ENCODE results near the gene LOXL1. TPM values are rescaled to one million over a fixed set of nuclear protein-coding genes. Genes with fewer than 3 reads are reported as not detected.

Gene LOXL1, protein sequence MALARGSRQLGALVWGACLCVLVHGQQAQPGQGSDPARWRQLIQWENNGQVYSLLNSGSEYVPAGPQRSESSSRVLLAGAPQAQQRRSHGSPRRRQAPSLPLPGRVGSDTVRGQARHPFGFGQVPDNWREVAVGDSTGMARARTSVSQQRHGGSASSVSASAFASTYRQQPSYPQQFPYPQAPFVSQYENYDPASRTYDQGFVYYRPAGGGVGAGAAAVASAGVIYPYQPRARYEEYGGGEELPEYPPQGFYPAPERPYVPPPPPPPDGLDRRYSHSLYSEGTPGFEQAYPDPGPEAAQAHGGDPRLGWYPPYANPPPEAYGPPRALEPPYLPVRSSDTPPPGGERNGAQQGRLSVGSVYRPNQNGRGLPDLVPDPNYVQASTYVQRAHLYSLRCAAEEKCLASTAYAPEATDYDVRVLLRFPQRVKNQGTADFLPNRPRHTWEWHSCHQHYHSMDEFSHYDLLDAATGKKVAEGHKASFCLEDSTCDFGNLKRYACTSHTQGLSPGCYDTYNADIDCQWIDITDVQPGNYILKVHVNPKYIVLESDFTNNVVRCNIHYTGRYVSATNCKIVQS
- 5.3 and 7.2 TPM in 2 replicates for total RNA-seq

DNA sequence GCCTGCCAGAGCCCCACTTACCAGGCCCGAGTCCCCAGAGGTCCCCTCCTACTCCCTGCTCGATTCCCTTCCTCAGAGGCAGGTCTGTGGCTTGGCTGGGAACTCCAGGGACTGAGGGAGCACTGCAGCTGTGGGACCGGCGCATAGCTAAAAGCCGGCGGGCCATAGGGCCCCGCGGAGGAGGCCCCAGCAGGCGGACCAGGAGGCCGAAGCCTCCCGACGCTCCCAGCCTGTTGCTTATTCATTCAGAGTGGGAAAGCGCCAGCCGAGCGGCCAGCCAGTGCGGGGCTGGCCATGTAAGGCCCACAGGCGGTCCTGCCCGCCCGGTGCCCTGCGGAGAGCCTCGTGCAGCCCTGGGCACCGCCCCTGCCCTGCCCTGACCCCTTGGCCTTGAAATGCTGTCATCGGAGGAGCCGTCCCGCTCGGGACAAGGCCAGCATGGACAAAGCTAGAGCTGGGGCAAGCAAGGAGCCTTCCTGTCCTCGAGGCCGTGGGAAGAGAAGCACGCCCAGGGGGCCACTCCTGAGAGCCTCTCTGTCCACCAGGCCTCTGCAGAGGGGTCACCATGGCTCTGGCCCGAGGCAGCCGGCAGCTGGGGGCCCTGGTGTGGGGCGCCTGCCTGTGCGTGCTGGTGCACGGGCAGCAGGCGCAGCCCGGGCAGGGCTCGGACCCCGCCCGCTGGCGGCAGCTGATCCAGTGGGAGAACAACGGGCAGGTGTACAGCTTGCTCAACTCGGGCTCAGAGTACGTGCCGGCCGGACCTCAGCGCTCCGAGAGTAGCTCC, at the start of gene LOXL1:
TSS of gene LOXL1 (plus strand) at position 244 of the 784 bp plus-strand sequence. CDS start at position 566, 322 bp downstream.
- TF ChIP-seq, protein P1, sequence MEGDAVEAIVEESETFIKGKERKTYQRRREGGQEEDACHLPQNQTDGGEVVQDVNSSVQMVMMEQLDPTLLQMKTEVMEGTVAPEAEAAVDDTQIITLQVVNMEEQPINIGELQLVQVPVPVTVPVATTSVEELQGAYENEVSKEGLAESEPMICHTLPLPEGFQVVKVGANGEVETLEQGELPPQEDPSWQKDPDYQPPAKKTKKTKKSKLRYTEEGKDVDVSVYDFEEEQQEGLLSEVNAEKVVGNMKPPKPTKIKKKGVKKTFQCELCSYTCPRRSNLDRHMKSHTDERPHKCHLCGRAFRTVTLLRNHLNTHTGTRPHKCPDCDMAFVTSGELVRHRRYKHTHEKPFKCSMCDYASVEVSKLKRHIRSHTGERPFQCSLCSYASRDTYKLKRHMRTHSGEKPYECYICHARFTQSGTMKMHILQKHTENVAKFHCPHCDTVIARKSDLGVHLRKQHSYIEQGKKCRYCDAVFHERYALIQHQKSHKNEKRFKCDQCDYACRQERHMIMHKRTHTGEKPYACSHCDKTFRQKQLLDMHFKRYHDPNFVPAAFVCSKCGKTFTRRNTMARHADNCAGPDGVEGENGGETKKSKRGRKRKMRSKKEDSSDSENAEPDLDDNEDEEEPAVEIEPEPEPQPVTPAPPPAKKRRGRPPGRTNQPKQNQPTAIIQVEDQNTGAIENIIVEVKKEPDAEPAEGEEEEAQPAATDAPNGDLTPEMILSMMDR (IDR thresholded peaks at IDR 0.05; ENCODE audit: insufficient read depth, low read length, severe bottlenecking) = no peak
- FAIRE-seq (no peak), DNase-seq (ENCODE audit: low read depth) (peak; percentile 53)
- Histone ChIP-seq H3K4me3 (ENCODE audit: low read depth, low read length) (peak within 1 kb of the TSS; percentile 53), H3K36me3 (ENCODE audit: control insufficient read depth, insufficient read depth, low read length) (no peaks in the 10 kb centered on the region), H3K27me3 (ENCODE audit: control insufficient read depth, insufficient read depth, low read length) (no peaks in the 10 kb centered on the region)

DNA sequence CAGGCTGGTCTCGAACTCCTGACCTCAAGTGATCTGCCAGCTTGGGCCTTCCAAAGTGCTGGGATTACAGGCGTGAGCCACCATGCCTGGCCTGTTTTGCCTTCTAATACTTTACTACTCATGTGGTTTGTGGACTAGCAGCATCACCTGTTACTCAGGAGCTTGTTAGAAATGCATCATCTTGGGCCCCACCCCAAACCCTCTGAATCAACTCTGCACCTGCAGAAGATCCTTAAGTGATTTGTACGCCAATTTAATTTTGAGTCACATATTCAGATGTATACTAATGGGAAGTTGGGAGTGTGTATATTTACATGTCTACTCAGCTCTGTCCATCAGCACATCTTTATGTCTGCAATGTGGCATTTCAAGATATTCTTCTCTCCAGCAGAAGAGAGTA, 46.8 kb upstream of the LOXL1 start:
- H3K36me3 ChIP-seq (ENCODE audit: control insufficient read depth, insufficient read depth, low read length) = no peaks in the 10 kb centered on the region
- peak; percentile 81 for FAIRE-seq
- H3K27me3 ChIP-seq (ENCODE audit: control insufficient read depth, insufficient read depth, low read length) = peaks cover 4% of the 10 kb centered on the region
- H3K4me3 ChIP-seq (ENCODE audit: low read depth, low read length) = no peak overlapping the region
- peak; percentile 41 for DNase-seq (ENCODE audit: low read depth)
- TF ChIP-seq, protein P1 (IDR thresholded peaks at IDR 0.05; ENCODE audit: insufficient read depth, low read length, severe bottlenecking) = no peak

DNA sequence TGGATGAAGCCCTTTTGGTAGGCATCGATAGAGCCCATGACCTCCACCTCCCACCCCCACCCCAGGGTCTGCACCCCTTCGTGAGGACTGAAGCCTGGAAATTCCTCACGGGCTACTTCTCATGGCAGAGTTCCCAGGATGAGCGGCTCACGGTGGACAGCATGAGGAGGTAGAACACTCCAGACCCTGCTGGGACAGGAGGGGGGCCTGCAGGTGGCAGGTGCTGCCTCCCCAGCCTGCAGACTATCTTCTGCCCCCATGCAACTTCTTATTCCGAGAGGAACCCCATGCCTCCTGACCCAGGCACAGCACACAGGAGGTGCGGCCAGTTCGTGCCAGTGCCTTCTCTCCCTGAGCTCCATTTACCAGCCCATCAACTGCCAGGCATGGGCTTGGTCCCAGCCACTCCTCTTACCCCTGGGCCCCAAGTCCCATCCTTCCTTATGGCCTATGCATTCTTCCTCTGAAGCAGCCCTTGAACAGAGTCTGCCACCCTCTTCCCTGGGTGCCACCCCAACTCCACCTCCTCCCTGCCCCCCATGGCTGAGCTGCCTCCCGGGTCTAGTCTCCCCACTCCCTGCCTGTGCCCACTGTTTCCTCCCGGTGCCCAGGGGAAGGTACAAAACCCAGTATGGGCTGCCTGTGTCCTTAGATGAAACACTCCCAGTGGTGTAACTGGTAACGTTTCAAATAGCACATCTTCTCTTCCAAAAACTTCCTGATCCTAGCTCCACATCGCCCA, 44.5 kb upstream of the LOXL1 start:
- FAIRE-seq (peak; percentile 13), DNase-seq (ENCODE audit: low read depth) (no peak)
- TF ChIP-seq, protein P1 (IDR thresholded peaks at IDR 0.05; ENCODE audit: insufficient read depth, low read length, severe bottlenecking) = no peak

DNA sequence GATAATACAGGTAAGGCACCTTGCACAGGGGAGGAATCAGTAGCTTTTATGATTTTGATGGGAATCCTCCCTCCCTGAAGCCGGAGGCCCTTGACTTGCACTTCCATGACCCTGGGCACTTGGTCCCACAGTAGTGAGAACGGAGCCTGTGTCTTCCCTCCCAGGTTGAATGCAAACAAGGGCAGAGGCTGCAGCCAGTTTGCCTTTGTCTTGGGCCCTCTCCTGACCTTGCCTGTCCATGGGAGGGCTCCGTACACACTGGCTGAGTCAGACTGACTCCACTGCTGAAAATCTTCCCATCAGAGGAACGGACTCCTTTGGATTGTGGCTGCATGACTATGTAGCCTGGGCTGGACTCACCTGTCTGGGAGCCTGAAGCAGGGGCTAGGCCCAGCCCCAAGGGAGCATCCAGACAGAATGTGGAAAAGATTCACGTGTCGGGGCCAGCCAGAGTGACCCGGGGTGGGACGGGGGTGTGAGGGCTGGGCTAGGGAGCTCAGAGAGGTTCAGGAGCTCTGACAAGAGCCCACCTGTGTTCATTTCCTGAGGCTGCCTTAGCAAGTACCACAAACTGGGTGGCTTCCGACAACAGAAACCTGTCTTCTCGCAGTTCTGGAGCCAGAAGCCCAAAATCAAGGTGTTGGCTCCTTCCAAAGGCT, 43.4 kb upstream of the LOXL1 start:
- H3K36me3 ChIP-seq (ENCODE audit: control insufficient read depth, insufficient read depth, low read length) = no peaks in the 10 kb centered on the region
- FAIRE-seq = no peak
- no peaks in the 10 kb centered on the region for H3K27me3 ChIP-seq (ENCODE audit: control insufficient read depth, insufficient read depth, low read length)
- DNase-seq (ENCODE audit: low read depth) = no peak
- TF ChIP-seq, protein P1 (IDR thresholded peaks at IDR 0.05; ENCODE audit: insufficient read depth, low read length, severe bottlenecking) = no peak
- no peak overlapping the region for H3K4me3 ChIP-seq (ENCODE audit: low read depth, low read length)

More for the DNA sequence above, 44.5 kb upstream of the LOXL1 start:
- H3K27me3 ChIP-seq (ENCODE audit: control insufficient read depth, insufficient read depth, low read length) = no peaks in the 10 kb centered on the region
- H3K36me3 ChIP-seq (ENCODE audit: control insufficient read depth, insufficient read depth, low read length) = no peaks in the 10 kb centered on the region
- H3K4me3 ChIP-seq (ENCODE audit: low read depth, low read length) = no peak overlapping the region

DNA sequence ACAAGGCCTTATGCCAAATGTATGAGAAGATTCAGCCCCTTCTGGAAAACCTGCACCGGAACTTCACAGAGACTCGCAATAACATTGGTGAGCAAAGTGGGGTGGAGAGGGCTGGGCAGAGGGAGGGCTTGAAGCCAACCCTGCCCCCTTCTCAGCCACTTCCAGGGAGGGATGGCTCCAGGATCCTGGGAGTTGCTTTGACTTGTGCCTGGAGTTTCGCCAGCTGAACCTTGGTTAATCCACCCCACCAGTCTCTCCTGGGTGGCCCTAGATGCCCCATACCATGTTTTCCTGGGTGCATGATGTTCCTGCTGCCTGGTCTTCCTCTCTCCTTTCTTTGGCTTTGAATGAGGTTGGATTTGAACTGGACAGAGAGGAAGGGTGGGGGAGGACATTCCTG, 42.1 kb upstream of the LOXL1 start:
- H3K36me3 ChIP-seq (ENCODE audit: control insufficient read depth, insufficient read depth, low read length) = no peaks in the 10 kb centered on the region
- TF ChIP-seq, protein P1 (IDR thresholded peaks at IDR 0.05; ENCODE audit: insufficient read depth, low read length, severe bottlenecking) = no peak
- DNase-seq (ENCODE audit: low read depth) (no peak), FAIRE-seq (no peak)
- no peak overlapping the region for H3K4me3 ChIP-seq (ENCODE audit: low read depth, low read length)
- H3K27me3 ChIP-seq (ENCODE audit: control insufficient read depth, insufficient read depth, low read length) = no peaks in the 10 kb centered on the region
